GM10266 (cell line): ENCODE results near the gene PYDC2.

Source experiments
- DNase-seq: peaks from one replicate; pipeline ENCODE4 v3.0.0; 2012; ENCODE audit errors: extremely low spot score
- TF ChIP-seq, protein P1 (sequence below): IDR thresholded peaks from 2 replicates; pipeline ENCODE4 v1.5.1; 2012; ENCODE audit warnings: mild to moderate bottlenecking, low read depth; ENCODE audit not compliant: control insufficient read depth, insufficient read depth; ENCODE audit errors: missing control alignments

The PYDC2 gene

DNA sequence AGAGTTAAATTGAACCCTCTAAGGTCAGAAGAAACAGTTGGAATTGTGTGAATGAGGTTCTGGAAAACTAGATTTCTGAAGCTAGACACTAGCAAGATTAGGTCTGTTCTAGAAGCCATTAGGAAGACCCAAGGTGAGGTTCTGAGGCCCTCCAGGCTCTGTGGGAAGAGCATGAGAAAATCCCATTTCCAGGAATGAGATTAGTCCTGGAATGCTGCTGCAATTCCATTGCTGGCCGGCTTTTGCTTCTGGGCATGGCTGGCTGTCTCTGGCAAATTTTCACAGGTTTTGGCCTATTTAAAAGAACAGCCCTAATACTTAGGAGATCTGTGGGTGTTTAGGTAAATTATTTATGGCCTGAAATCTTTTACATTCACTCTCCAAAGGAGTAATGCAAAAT lies 26.9 kb upstream of the PYDC2 start:
- TF ChIP-seq, protein P1, sequence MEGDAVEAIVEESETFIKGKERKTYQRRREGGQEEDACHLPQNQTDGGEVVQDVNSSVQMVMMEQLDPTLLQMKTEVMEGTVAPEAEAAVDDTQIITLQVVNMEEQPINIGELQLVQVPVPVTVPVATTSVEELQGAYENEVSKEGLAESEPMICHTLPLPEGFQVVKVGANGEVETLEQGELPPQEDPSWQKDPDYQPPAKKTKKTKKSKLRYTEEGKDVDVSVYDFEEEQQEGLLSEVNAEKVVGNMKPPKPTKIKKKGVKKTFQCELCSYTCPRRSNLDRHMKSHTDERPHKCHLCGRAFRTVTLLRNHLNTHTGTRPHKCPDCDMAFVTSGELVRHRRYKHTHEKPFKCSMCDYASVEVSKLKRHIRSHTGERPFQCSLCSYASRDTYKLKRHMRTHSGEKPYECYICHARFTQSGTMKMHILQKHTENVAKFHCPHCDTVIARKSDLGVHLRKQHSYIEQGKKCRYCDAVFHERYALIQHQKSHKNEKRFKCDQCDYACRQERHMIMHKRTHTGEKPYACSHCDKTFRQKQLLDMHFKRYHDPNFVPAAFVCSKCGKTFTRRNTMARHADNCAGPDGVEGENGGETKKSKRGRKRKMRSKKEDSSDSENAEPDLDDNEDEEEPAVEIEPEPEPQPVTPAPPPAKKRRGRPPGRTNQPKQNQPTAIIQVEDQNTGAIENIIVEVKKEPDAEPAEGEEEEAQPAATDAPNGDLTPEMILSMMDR = no peak

DNA sequence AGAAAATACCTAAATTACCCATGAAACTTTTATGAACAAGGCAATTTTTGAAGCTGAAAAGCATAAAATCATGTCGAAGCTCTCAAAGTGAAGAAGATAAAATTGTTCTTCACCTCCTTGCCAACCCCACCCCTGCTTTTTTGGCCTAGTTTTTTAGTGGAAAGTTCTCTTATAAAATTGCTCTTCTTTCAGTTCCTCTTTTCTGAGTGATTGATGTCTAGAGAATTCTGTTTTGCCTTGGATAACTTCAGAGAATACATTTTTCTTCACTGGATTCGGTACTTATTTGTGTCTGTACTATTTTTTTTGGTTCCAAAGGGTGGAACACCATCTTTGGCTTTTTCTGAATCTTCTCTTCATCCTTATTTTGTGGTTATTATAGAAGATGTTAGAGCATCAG lies 25.0 kb upstream of the PYDC2 start:
- TF ChIP-seq, protein P1 = no peak
- no peak for DNase-seq

More for the DNA sequence above, 26.9 kb upstream of the PYDC2 start:
- no peak for DNase-seq

DNA sequence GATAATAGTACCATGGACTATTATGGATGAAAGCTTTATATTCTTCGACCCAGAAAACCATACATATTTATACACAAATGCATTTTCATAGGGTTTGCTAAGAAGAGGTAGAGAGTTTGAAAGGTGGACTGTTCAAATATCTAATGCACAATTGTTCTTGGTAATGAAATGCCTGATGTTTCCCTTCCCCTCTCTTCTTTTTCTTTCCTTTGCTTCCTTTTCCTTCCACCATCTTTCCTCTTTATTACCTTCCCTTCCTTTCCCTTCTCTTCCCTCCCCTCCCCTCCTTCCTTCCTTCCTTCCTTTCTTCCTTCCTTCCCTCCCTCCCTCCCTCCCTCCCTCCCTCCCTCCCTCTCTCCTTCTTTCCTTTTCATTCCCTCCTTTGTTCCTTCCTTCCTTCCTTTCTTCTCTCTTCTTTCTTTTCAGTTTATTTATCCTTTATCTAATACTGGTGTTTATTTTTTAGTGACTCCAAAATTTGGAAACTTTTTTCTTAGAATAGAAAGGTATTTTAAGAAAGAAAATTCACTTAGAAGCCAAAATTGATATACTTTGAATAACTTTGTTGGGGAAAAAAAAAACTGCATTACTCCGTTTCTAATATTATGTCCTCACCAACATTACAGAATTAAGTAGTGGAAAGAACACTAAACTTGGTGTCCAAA lies 22.7 kb upstream of the PYDC2 start:
- TF ChIP-seq, protein P1 = no peak
- no peak for DNase-seq

DNA sequence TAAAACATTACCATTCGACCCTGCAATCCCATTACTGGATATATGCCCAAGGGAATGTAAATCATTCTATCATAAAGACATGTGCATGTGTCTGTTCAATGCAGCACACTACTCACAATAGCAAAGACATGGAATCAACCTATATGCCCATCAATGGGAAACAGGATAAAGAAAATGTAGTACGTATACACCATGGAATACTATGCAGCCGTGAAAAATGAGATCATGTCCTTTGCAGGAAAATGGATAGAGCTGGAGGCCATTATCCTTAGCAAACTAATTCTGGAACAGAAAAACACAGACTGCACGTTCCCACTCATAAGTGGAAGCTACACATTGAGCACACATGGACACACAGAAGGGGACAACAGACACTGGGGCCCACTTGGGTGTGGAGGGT lies 20.4 kb upstream of the PYDC2 start:
- TF ChIP-seq, protein P1 = no peak
- no peak for DNase-seq

DNA sequence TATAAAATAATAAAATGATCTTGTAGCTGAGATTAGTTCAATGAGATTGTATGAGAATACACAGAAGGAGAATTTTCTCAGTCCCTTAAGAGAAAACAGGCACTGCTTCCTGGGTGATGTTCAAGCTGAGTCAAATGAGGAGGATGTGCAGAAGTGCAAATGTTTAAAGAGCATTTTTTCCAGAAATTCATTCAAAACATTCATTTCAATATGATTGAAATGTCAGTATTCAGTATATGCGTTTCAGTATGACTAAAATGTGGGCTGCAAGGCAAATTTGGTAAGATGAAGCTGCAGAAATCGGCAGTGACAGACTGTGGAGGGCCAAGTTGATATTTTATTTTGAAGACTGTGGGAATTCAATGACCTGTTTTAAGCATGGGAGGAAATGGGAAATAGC lies 19.3 kb upstream of the PYDC2 start:
- DNase-seq = no peak
- TF ChIP-seq, protein P1 = no peak

DNA sequence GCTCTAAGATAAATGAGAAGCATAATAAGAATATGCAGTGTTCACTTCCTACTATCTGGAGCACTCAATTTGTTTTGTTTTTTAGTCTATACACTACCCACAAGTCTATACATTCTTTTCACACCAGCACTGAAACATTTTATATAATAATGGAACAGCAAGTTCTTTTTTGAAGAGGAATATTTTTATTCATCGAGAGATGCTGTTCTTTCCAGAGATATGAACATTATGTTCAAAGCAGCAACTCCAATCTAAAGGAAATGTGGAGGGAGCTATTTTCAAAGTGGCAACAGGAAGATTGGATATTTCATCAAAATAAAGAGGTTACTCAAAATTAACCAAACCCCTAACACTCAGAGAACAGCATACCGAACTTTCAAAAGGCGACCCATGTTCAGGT lies 16.4 kb upstream of the PYDC2 start:
- TF ChIP-seq, protein P1 = no peak
- no peak for DNase-seq

DNA sequence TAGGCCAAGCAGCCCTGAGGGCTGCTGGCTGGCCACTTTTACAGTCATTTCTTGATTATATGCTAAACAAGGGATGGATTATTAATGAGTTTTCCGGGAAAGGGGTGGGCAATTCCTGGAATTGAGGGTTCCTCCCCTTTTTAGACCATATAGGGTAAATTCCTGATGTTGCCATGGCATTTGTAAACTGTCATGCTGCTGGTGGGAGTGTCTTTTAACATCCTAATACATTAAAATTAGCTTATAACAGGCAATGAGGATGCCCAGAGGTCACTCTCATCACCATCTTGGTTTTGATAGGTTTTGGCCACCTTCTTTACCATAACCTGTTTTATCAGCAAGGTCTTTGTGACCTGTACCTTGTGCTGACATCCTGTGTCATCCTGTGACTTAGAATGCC lies 11.7 kb upstream of the PYDC2 start:
- TF ChIP-seq, protein P1 = no peak

More for the DNA sequence above, 11.7 kb upstream of the PYDC2 start:
- DNase-seq = no peak
